Smooth muscle cell (in vitro differentiated cells): ENCODE measurements around the gene AGPAT3. TPM values are rescaled to one million over a fixed set of nuclear protein-coding genes. Genes with fewer than 3 reads are reported as not detected.

Source experiments
- DNase-seq: peaks from one replicate; lab custom pipeline; 2025; ENCODE audit not compliant: unreplicated experiment; lab: John Stamatoyannopoulos, UW
- H2AFZ ChIP-seq: fragments of 200-600 bp; sonication (generic); 2 replicates; pipeline ENCODE4 v1.6.0; 2016; ENCODE audit warnings: antibody characterized with exemption, low read depth, mild to moderate bottlenecking
- H3F3A ChIP-seq: fragments of 200-600 bp; sonication (generic); 2 replicates; pipeline ENCODE4 v1.6.0; 2017; ENCODE audit warnings: antibody characterized with exemption, low read depth
- H3K27ac ChIP-seq: fragments of 200-600 bp; sonication (generic); 2 replicates; pipeline ENCODE4 v1.5.1; 2016; ENCODE audit warnings: low read depth, mild to moderate bottlenecking
- H3K27me3 ChIP-seq: fragments of 200-600 bp; sonication (generic); 2 replicates; pipeline ENCODE4 v1.6.1; 2016; ENCODE audit warnings: low read depth, mild to moderate bottlenecking
- H3K36me3 ChIP-seq: fragments of 200-600 bp; sonication (generic); 2 replicates; pipeline ENCODE4 v1.5.1; 2016; ENCODE audit warnings: low read depth
- H3K4me1 ChIP-seq: fragments of 200-600 bp; sonication (generic); 2 replicates; pipeline ENCODE4 v1.5.1; 2016; ENCODE audit warnings: low read depth
- H3K4me2 ChIP-seq: fragments of 200-600 bp; sonication (generic); 2 replicates; pipeline ENCODE4 v1.6.0; 2016; ENCODE audit warnings: mild to moderate bottlenecking
- H3K4me3 ChIP-seq: fragments of 200-600 bp; sonication (generic); 2 replicates; pipeline ENCODE4 v1.5.1; 2016; ENCODE audit warnings: mild to moderate bottlenecking
- H3K79me2 ChIP-seq: fragments of 200-600 bp; sonication (generic); 2 replicates; pipeline ENCODE4 v1.6.0; 2016; ENCODE audit warnings: low read depth, mild to moderate bottlenecking
- H3K9ac ChIP-seq: fragments of 200-600 bp; sonication (generic); 2 replicates; pipeline ENCODE4 v1.6.0; 2016; ENCODE audit warnings: low read depth
- H3K9me3 ChIP-seq: fragments of 200-600 bp; sonication (generic); replicated peaks from 2 replicates; pipeline ENCODE4 v1.5.1; 2016; ENCODE audit warnings: low read depth
- H4K20me1 ChIP-seq: fragments of 200-600 bp; sonication (generic); 2 replicates; pipeline ENCODE4 v1.6.0; 2016; ENCODE audit warnings: low read depth
- WGBS: methylation state at CpG from one replicate; pipeline ENCODE4 v1.1.7; 2016; ENCODE audit warnings: low lambda C conversion rate; 5-methylcytosine and 5-hydroxymethylcytosine counted together
- polyA plus RNA-seq: library from polyadenylated mRNA; unstranded; fragments of >200 nt; fragmentation: Nextera tagmentation; extraction: Ambion mirVana; gene quantifications from 2 replicates; pipeline ENCODE4 v1.2.1, GENCODE V29; 2016
- total RNA-seq: library from RNA; depleted of rRNA; stranded (reverse); fragments of >200 nt; gene quantifications from 2 replicates; pipeline ENCODE4 v1.2.3, GENCODE V29; 2014
- TF ChIP-seq, protein P1 (sequence below): fragments of 200-600 bp; sonication (generic); IDR thresholded peaks from 2 replicates; pipeline ENCODE4 v1.5.1; 2017; ENCODE audit warnings: borderline replicate concordance, mild to moderate bottlenecking, antibody characterized with exemption; ENCODE audit not compliant: insufficient read depth, poor library complexity, severe bottlenecking

The AGPAT3 gene
- total and polyA plus RNA-seq, 2 experiments from 2014 or later: 10.9 to 17.2 TPM

DNA sequence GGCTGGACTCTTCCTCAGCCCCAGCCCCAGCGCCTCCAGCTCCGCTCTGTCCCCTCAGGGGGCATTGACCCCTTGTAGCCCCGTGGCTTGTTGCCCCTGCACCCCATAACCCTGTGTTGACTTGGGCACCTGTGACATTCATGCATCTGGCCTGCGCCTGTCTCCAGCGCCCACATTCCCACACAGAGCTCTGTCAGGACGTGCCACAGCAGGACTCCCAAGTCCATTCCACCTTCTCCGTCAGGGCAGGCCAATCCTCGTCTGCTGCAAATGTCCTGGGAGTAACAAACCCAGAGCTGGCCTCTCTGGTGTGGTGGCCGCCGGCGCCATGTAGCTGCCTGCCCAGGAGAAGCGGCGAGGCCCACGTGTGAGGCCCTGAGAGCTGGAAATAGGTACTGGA lies 60.6 kb downstream of the AGPAT3 start:
- Histone ChIP-seq H2AFZ (no peak overlapping the region), H3F3A (no peaks in the 10 kb centered on the region), H3K36me3 (no peaks in the 10 kb centered on the region), H3K79me2 (peaks cover 9% of the 10 kb centered on the region), H3K4me2 (no peak overlapping the region), H3K4me3 (no peak overlapping the region), H3K4me1 (peaks cover 15% of the 10 kb centered on the region), H3K9ac (no peak overlapping the region), H3K9me3 (no peaks in the 10 kb centered on the region), H4K20me1 (peaks cover 74% of the 10 kb centered on the region), H3K27me3 (no peaks in the 10 kb centered on the region), H3K27ac (no peak overlapping the region)
- TF ChIP-seq, protein P1, sequence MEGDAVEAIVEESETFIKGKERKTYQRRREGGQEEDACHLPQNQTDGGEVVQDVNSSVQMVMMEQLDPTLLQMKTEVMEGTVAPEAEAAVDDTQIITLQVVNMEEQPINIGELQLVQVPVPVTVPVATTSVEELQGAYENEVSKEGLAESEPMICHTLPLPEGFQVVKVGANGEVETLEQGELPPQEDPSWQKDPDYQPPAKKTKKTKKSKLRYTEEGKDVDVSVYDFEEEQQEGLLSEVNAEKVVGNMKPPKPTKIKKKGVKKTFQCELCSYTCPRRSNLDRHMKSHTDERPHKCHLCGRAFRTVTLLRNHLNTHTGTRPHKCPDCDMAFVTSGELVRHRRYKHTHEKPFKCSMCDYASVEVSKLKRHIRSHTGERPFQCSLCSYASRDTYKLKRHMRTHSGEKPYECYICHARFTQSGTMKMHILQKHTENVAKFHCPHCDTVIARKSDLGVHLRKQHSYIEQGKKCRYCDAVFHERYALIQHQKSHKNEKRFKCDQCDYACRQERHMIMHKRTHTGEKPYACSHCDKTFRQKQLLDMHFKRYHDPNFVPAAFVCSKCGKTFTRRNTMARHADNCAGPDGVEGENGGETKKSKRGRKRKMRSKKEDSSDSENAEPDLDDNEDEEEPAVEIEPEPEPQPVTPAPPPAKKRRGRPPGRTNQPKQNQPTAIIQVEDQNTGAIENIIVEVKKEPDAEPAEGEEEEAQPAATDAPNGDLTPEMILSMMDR: no peak
- no peak for DNase-seq
- 94% methylated on average over 14 of the region's 14 CpGs for WGBS

DNA sequence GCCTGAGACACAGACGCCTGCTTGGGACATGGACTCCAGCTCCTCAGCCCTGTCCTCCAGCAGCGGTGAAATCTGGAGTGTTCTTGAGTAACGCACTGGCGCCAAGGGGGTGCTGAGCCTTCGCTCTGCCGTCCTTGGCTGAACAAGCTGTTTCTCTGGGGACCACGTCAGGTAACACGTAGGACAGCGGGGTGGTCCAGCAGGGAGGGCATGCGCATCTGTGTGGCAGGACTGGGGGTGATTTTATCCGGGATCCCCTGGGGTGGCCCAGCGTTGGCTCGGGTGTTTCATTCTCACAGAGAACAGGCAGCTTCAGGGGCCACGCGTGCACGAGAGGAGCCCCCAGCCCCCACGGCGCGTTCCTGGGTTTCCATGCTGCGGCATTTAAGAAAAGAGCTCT lies 61.2 kb downstream of the AGPAT3 start:
- Histone ChIP-seq H4K20me1 (peaks cover 74% of the 10 kb centered on the region), H3F3A (no peaks in the 10 kb centered on the region), H3K79me2 (peaks cover 6% of the 10 kb centered on the region), H3K4me1 (peaks cover 15% of the 10 kb centered on the region), H3K9ac (no peak overlapping the region), H3K9me3 (no peaks in the 10 kb centered on the region), H2AFZ (no peak overlapping the region), H3K4me2 (no peak overlapping the region), H3K4me3 (no peak overlapping the region), H3K36me3 (no peaks in the 10 kb centered on the region), H3K27ac (no peak overlapping the region), H3K27me3 (no peaks in the 10 kb centered on the region)
- DNase-seq: no peak
- TF ChIP-seq, protein P1: no peak
- WGBS: 94% methylated on average over 20 of the region's 20 CpGs

DNA sequence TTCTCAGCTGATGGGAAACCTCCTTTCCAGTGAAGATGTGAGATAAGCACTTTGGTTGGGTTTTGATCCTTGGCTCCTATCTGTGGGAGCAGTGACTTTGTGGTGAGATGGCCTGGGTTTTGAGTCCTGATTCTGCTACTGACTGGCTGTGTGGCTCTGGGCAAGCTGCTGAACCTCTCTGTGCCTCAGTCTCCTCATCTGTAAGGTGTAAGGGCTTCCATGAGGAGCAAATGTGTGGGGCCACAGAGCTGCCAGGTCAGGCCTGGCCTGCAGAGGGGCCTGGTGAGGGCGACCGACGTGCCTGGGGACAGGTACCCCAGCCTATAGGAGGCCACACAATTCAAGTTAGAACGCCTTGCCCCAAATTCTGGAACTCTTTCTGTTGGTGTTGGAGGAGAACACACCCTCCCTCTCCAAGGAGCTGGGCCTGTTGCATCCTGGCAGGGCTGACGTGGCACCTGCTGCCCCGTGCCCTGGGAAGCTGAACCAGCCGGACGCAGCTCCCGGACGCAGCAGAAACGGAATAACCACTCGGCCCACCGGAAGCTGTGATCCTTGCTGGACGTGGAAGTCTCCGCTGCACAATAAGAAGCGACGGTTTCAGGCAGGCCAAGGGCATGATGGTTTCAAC lies 62.7 kb downstream of the AGPAT3 start:
- H3K27ac ChIP-seq: no peak overlapping the region
- no peaks in the 10 kb centered on the region for H3K4me1 ChIP-seq
- no peaks in the 10 kb centered on the region for H3F3A ChIP-seq
- H3K9ac ChIP-seq: no peak overlapping the region
- TF ChIP-seq, protein P1: no peak
- whole genome bisulfite sequencing: over 99% methylated on average over 12 of the region's 17 CpGs
- H3K36me3 ChIP-seq: no peaks in the 10 kb centered on the region
- no peaks in the 10 kb centered on the region for H3K27me3 ChIP-seq
- DNase-seq: no peak
- peaks cover 68% of the 10 kb centered on the region for H4K20me1 ChIP-seq
- no peak overlapping the region for H3K4me2 ChIP-seq
- no peak overlapping the region for H2AFZ ChIP-seq
- no peaks in the 10 kb centered on the region for H3K9me3 ChIP-seq
- H3K4me3 ChIP-seq: no peak overlapping the region
- H3K79me2 ChIP-seq: no peaks in the 10 kb centered on the region
